Uterus (tissue), 2 donors: ENCODE data around the gene KANSL1.

Source experiments
- CTCF ChIP-seq, 4 experiments: fragments of 200-600 bp in 2 of 4; fragments of 450-650 bp in 2 of 4; sonication (generic) in 2 of 4; IDR thresholded peaks; one replicate each; pipeline ENCODE4 v1.5.1; 2016 to 2019; ENCODE audit warnings: antibody characterized with exemption in 4 of 4, mild to moderate bottlenecking in 2 of 4, moderate library complexity in 1 of 4
- POLR2A ChIP-seq, 2 donors: fragments of 450-650 bp; IDR thresholded peaks; one replicate each; pipeline ENCODE4 v1.6.1; 2016; ENCODE audit warnings: antibody characterized with exemption in 2 of 2, mild to moderate bottlenecking in 1 of 2, moderate library complexity in 1 of 2

GRCh38 chr17:46178550-46179214 lies 14.5 kb downstream of the KANSL1 start:
- TF ChIP-seq CTCF (IDR thresholded peaks at IDR 0.05) = no peak
- TF ChIP-seq POLR2A (IDR thresholded peaks at IDR 0.05) = no peak
